Measurements from ENCODE around the gene LRRC7.
"Not testable (repeated sequence)": the region's sequence is repeated elsewhere in the genome, so short reads cannot be mapped to it uniquely, and the experiment has no call there.

The LRRC7 gene

GRCh38 chr1:69911301-69911801, 343.6 kb downstream of the LRRC7 start:
- DNase-seq: peak; percentile 91

- DNase-seq: peak; percentile 97
Measured at GRCh38 chr1:69913977-69914376, 346.3 kb downstream of the LRRC7 start.

DNA sequence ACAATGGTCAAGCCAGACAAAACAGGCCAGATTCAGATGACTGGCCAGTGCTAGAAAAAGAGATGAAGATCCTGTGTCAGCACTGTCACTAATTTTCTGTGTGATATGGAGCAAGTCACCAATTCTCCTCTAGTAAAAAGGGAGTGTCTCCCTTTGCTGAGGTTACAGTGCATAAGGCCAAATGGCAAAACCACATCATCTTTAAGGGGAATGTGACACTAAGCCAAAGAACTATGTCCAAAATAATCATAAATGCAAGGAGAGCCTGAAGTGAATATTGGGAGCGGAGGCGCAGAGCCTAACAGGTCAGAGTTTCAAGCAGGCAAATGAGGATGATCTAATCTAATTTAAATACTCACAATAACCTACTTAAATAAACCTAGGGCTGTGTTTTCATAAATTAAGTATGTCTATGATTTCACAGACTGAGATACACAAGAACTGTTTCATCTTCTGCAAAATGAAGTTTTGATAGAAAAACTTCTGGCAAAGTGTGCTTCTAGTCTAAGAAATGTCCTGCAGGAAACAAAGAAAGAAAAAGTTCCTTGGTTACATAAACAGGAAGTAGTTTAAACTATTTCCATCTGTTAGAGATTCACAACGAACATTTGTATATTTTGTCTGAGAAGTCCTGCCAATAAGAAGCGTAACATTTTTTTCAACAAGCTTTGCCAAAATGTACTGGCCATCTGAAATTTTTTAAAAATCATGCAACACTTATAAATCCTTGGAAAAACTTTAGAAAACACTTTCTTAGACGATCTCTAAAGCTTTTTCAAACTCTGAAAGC, 347.4 kb downstream of the LRRC7 start:
- DNase-seq: peak; percentile 68

- DNase-seq: no peak
Measured at GRCh38 chr1:69919129-69919921, 351.6 kb downstream of the LRRC7 start.

DNA sequence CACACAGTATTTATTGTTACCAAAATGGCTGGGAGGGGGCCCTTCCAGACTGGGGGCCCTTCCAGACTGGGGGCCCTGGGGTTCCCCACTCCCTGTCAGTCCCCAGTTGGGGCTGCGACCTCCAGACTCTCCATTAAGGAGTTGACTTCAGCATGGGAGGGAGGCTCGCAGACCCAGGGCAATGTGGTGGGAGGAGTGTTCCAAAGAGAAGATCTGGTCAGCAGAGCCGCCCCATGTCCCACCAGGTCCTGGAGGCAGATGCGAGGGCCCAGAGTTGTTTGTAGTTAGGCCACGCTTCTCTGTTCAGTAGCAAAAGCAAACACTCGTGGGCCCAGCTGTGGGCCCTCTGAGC, 352.2 kb downstream of the LRRC7 start:
- DNase-seq: no peak

- peak; percentile 58 for DNase-seq
Measured at GRCh38 chr1:69920426-69920825, 352.7 kb downstream of the LRRC7 start.

DNA sequence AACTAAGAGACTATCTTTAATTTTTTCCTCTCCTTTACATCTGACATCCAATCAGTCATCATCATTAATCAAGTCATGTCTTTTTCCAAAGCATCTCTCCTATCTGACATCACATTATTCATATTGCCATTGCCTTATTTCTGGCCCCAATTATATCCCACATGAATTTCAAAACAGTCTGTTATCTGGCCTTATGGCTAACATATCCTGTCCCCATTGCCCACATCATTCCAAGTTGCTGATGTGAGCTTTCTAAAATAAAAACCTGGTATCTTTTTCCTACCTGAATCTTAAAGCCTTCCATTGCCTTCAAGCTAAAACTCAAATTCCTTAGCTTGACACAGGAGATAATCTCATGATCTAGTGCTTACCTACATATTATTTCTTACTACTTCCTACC, 353.8 kb downstream of the LRRC7 start:
- DNase-seq: peak; percentile 55

DNA sequence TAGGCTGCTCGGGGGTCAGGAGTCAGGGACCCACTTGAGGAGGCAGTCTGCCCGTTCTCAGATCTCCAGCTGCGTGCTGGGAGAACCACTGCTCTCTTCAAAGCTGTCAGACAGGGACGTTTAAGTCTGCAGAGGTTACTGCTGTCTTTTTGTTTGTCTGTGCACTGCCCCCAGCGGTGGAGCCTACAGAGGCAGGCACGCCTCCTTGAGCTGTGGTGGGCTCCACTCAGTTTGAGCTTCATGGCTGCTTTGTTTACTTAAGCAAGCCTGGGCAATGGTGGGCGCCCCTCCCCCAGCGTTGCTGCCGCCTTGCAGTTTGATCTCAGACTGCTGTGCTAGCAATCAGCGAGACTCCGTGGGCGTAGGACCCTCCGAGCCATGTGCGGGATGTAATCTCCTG, 360.5 kb downstream of the LRRC7 start:
- not testable (repeated sequence) for DNase-seq

GRCh38 chr1:69929308-69930057, 361.8 kb downstream of the LRRC7 start:
- peak; percentile 59 for DNase-seq

GRCh38 chr1:69930396-69930795, 362.7 kb downstream of the LRRC7 start:
- DNase-seq: no peak

DNA sequence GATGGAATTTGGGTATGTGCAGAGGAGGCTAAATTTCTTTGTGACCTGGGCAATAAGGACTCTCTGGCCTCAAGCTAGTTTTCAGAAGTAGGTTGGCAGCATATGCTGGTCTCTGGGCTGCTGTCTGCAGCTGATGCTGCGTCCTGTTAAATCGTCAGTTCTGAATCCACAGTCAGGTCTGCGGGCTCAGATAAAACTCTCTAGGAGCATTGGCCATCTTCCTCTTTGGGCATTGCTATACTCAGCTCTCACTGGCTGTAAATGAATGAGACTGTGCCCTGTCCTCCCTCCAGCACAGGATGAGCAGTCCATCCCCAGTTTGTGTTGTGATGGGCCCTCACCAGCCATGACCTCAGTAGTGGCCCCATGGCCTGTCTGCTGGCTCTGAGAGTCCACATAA, 365.0 kb downstream of the LRRC7 start:
- no peak for DNase-seq

DNA sequence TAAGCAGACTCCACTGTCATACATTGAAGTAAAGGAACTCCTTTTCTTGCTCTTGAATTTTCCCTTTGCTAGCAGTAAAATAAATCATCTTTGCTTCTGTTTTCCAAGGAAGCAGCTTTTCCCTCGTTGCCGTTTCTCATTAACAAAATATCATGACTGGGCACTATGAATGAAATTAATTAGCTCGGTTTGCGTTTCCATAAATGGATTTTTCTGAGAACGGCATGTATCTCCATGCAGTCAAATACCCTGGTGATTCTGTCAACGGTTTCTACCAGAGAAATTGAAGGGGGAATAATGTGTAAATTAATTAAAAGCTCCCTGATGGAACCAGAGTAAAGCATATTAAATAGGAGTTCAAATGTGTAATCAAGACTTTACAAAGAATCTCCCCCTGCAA, 372.5 kb downstream of the LRRC7 start:
- no peak for DNase-seq

DNA sequence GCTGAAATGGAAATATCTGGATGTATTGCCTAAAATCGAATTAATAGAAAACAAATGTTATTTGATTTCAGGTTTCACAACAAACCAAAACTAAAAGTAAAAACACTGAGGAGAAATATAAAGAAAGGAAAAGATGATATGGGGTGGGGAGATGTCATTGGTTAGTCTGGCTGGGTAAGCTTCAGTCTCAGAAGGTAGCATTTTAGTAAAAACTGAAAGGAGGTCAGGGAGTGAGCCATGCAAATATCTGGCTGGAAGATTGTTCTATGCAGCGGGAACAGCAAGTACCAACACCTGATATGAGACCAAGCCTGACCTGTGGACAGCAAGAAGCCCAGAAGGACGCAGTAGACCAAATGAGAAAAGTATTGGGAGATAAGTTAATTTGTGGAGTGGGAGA, 373.1 kb downstream of the LRRC7 start:
- DNase-seq: no peak

DNA sequence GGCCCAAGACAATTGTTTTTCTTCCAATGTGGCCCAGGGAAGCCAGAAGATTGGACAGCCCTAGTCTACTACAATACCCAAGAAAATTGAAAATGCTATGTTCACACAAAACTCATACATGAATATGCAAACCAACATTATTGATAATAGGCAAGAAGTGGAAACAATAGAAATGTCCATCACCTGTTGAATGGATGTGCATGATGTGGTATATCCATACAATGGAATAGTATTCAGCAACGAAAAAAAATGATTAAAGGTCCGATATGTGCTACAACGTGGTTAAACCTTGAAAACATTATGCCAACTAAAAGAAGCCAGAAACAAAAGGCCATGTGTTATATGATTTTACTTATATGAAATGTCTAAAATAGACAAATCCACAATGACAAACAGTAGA, 375.3 kb downstream of the LRRC7 start:
- no peak for DNase-seq

GRCh38 chr1:69946935-69947334, 379.2 kb downstream of the LRRC7 start:
- no peak for DNase-seq

- no peak for DNase-seq
Measured at GRCh38 chr1:69947837-69948236, 380.1 kb downstream of the LRRC7 start.

DNA sequence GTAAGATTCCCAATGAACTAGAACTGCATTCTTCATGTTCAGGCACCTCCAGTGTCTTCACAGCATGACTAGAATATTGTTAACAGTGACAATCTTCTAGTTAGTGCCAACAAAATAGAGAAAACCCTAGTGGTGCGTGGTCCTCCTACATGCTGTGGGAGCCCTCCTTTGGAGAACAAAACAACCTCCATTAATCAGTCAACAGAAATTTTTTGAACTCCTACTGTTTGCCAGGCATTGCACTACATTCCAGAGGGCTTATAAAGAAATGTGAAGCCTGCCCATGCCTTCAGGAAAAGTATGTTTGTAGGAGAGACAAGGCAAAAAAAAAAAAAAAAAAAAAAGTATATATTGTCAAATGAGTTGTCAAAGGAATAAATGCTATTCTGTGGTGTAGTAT, 385.0 kb downstream of the LRRC7 start:
- peak; percentile 23 for DNase-seq

- DNase-seq: not testable (repeated sequence)
Measured at GRCh38 chr1:69962452-69962851, 394.7 kb downstream of the LRRC7 start.

GRCh38 chr1:69967245-69967766, 399.6 kb downstream of the LRRC7 start:
- peak; percentile 22 for DNase-seq

- peak; percentile 40 for DNase-seq
Measured at GRCh38 chr1:69976896-69977295, 409.2 kb downstream of the LRRC7 start.

GRCh38 chr1:69982992-69983391, 415.3 kb downstream of the LRRC7 start:
- peak; percentile 68 for DNase-seq

- peak; percentile 53 for DNase-seq
Measured at GRCh38 chr1:69985376-69985775, 417.7 kb downstream of the LRRC7 start.

- DNase-seq: peak; percentile 41
Measured at GRCh38 chr1:69985901-69986439, 418.2 kb downstream of the LRRC7 start.
